KMS-11 (cell line): ENCODE measurements around the gene CKAP2L.

ENCODE experiments used
- H2AFZ ChIP-seq: fragments of 200-600 bp; sonication (generic); 2 replicates; pipeline ENCODE4 v1.6.1; 2016; ENCODE audit warnings: antibody characterized with exemption, mixed run types, low read depth
- H3K27ac ChIP-seq: fragments of 200-600 bp; sonication (generic); 2 replicates; pipeline ENCODE4 v1.6.1; 2016; ENCODE audit warnings: mild to moderate bottlenecking, mixed run types
- H3K27me3 ChIP-seq: fragments of 200-600 bp; sonication (generic); 2 replicates; pipeline ENCODE4 v1.6.1; 2017; ENCODE audit warnings: mild to moderate bottlenecking, low read depth, mixed run types, moderate library complexity; ENCODE audit not compliant: insufficient read depth
- H3K36me3 ChIP-seq: fragments of 200-600 bp; sonication (generic); 2 replicates; pipeline ENCODE4 v1.6.1; 2017; ENCODE audit warnings: mild to moderate bottlenecking, mixed run types; ENCODE audit not compliant: insufficient read depth
- H3K4me1 ChIP-seq: fragments of 200-600 bp; sonication (generic); 2 replicates; pipeline ENCODE4 v1.6.1; 2016; ENCODE audit warnings: mild to moderate bottlenecking, low read depth, mixed run types; ENCODE audit not compliant: poor library complexity, severe bottlenecking
- H3K4me2 ChIP-seq: fragments of 200-600 bp; sonication (generic); 2 replicates; pipeline ENCODE4 v1.7.0; 2016; ENCODE audit warnings: mild to moderate bottlenecking, mixed run types
- H3K4me3 ChIP-seq: fragments of 200-600 bp; sonication (generic); IDR thresholded peaks from 2 replicates; pipeline ENCODE4 v1.6.1; 2017; ENCODE audit warnings: low read depth, low read length, mixed read lengths; ENCODE audit not compliant: insufficient read depth
- H3K79me2 ChIP-seq: fragments of 200-600 bp; sonication (generic); 2 replicates; pipeline ENCODE4 v1.6.1; 2016; ENCODE audit warnings: low read depth, mixed run types; ENCODE audit not compliant: insufficient read depth
- H3K9ac ChIP-seq: fragments of 200-600 bp; sonication (generic); 2 replicates; pipeline ENCODE4 v1.6.1; 2016; ENCODE audit warnings: mild to moderate bottlenecking, mixed run types
- H4K20me1 ChIP-seq: fragments of 200-600 bp; sonication (generic); 2 replicates; pipeline ENCODE4 v1.6.1; 2016; ENCODE audit warnings: mild to moderate bottlenecking, mixed run types; ENCODE audit not compliant: insufficient read depth
- CTCF ChIP-seq: fragments of 200-600 bp; sonication (generic); conservative IDR thresholded peaks from 2 replicates; pipeline ENCODE4 v1.6.1; 2017; ENCODE audit warnings: low read depth, mild to moderate bottlenecking, antibody characterized with exemption, low read length, moderate library complexity, mixed read lengths

Gene CKAP2L

GRCh38 chr2:112712903-112713584, 51.4 kb downstream of the CKAP2L start:
- no peaks in the 10 kb centered on the region for H3K36me3 ChIP-seq
- no peak overlapping the region for H2AFZ ChIP-seq
- H4K20me1 ChIP-seq: no peaks in the 10 kb centered on the region
- H3K4me2 ChIP-seq: no peak overlapping the region
- no peaks in the 10 kb centered on the region for H3K79me2 ChIP-seq
- H3K4me3 ChIP-seq: no peak overlapping the region
- H3K9ac ChIP-seq: no peak overlapping the region
- TF ChIP-seq CTCF: no peak
- no peak overlapping the region for H3K27ac ChIP-seq
- H3K4me1 ChIP-seq: no peaks in the 10 kb centered on the region
- H3K27me3 ChIP-seq: no peaks in the 10 kb centered on the region

GRCh38 chr2:112712465-112712864, 51.9 kb downstream of the CKAP2L start:
- Histone ChIP-seq H3K27me3 (no peaks in the 10 kb centered on the region), H3K4me2 (no peak overlapping the region), H2AFZ (no peak overlapping the region), H3K4me3 (no peak overlapping the region), H3K36me3 (no peaks in the 10 kb centered on the region), H3K27ac (no peak overlapping the region), H3K9ac (no peak overlapping the region), H3K4me1 (no peaks in the 10 kb centered on the region), H4K20me1 (no peaks in the 10 kb centered on the region), H3K79me2 (no peaks in the 10 kb centered on the region)
- no peak for TF ChIP-seq CTCF

GRCh38 chr2:112710956-112711750, 53.3 kb downstream of the CKAP2L start:
- no peaks in the 10 kb centered on the region for H3K4me1 ChIP-seq
- H3K27me3 ChIP-seq: no peaks in the 10 kb centered on the region
- H3K4me2 ChIP-seq: no peak overlapping the region
- H3K79me2 ChIP-seq: no peaks in the 10 kb centered on the region
- no peaks in the 10 kb centered on the region for H4K20me1 ChIP-seq
- no peak overlapping the region for H3K4me3 ChIP-seq
- H3K36me3 ChIP-seq: no peaks in the 10 kb centered on the region
- no peak for TF ChIP-seq CTCF
- no peak overlapping the region for H3K27ac ChIP-seq
- H3K9ac ChIP-seq: no peak overlapping the region
- H2AFZ ChIP-seq: no peak overlapping the region

- Histone ChIP-seq H3K79me2 (no peaks in the 10 kb centered on the region), H3K4me1 (no peaks in the 10 kb centered on the region), H3K27ac (no peak overlapping the region), H3K9ac (no peak overlapping the region), H4K20me1 (no peaks in the 10 kb centered on the region), H3K36me3 (no peaks in the 10 kb centered on the region), H2AFZ (no peak overlapping the region), H3K4me3 (no peak overlapping the region), H3K4me2 (no peak overlapping the region), H3K27me3 (no peaks in the 10 kb centered on the region)
- no peak for TF ChIP-seq CTCF
Measured at GRCh38 chr2:112709703-112710102, 54.7 kb downstream of the CKAP2L start.
